K562 (cell line): ENCODE results near the gene CAMP. TPM values are rescaled to one million over a fixed set of nuclear protein-coding genes. Genes with fewer than 3 reads are reported as not detected.

Experiments
- ATAC-seq: fragments of 200-7000 bp; cut with Tn5 transposase; 3 replicates; pipeline ENCODE4 v1.9.1; 2020; ENCODE audit warnings: moderate library complexity
- BruUV-seq: library from RNA; stranded (reverse); fragments of 400-500 nt; replicated peaks from 2 replicates; lab custom pipeline; 2021; lab: Mats Ljungman, UMichigan
- CTCF ChIA-PET: fragments of 300-600 bp; formaldehyde crosslinking; extraction: SDS; loops from one replicate; lab custom pipeline; 2021; ENCODE audit warnings: low intra/inter-chr PET ratio; lab: Yijun Ruan, JAX
- POLR2A ChIA-PET: fragments of 300-600, 350-650 bp; sonication (Branson Sonifier 250); formaldehyde crosslinking; extraction: SDS; loops from one replicate; lab custom pipeline; 2021; ENCODE audit warnings: antibody characterized with exemption, inconsistent platforms; lab: Yijun Ruan, JAX
- DNase-seq, 4 experiments: peaks; one replicate each; pipeline versions ENCODE4 v3.0.0 to v3.0.0-alpha.2; 2011 to 2018; ENCODE audit warnings: low spot score in 3 of 4, mixed read lengths in 3 of 4; ENCODE audit errors: extremely low read depth in 1 of 4
- FAIRE-seq: peaks from 2 replicates; lab custom pipeline; 2011; peaks lifted over from hg19 to GRCh38; lab: Jason Lieb, UNC
- H2AFZ ChIP-seq: 2 replicates; pipeline ENCODE4 v1.6.0; 2011; ENCODE audit warnings: low read depth, low read length, control low read depth, inconsistent platforms
- H3K27ac ChIP-seq: fragments of 200-600 bp; 3 replicates; pipeline ENCODE4 v1.8.0; 2011; ENCODE audit warnings: low read depth, mild to moderate bottlenecking, control low read depth, inconsistent platforms, low read length, moderate library complexity, mixed read lengths; ENCODE audit errors: extremely low read depth
- H3K27me3 ChIP-seq, 2 experiments: fragments of 300-600 bp in 1 of 2; 2 replicates in 1 of 2; 3 replicates in 1 of 2; pipeline versions ENCODE4 v1.6.0 to v1.8.0; 2011; ENCODE audit warnings: inconsistent platforms in 2 of 2, low read length in 2 of 2, mild to moderate bottlenecking in 1 of 2, mixed read lengths in 1 of 2, moderate library complexity in 1 of 2; ENCODE audit not compliant: control insufficient read depth in 2 of 2, insufficient read depth in 2 of 2
- H3K36me3 ChIP-seq: fragments of 300-600 bp; 3 replicates; pipeline ENCODE4 v1.8.0; 2011; ENCODE audit warnings: mild to moderate bottlenecking, low read length, inconsistent platforms; ENCODE audit not compliant: control insufficient read depth, insufficient read depth
- H3K4me1 ChIP-seq, 2 experiments: fragments of 200-600 bp in 1 of 2; replicated peaks in 1 of 2; 2 replicates in 1 of 2; 3 replicates in 1 of 2; pipeline versions ENCODE4 v1.5.1 to v1.8.0; 2011; ENCODE audit warnings: inconsistent platforms in 2 of 2, low read length in 2 of 2, mild to moderate bottlenecking in 1 of 2, mixed read lengths in 1 of 2, moderate library complexity in 1 of 2; ENCODE audit not compliant: control insufficient read depth in 2 of 2, insufficient read depth in 2 of 2
- H3K4me2 ChIP-seq: 2 replicates; pipeline ENCODE4 v1.6.1; 2011; ENCODE audit warnings: low read length, control low read depth, inconsistent platforms, mixed read lengths; ENCODE audit not compliant: insufficient read depth
- H3K4me3 ChIP-seq: fragments of 200-600 bp; sonication (generic), shearing (Covaris generic); 2 replicates; pipeline ENCODE4 v1.5.1; 2016; ENCODE audit warnings: control low read depth, inconsistent platforms
- H3K79me2 ChIP-seq: fragments of 200-600 bp; 3 replicates; pipeline ENCODE4 v1.8.0; 2011; ENCODE audit warnings: low read length, inconsistent platforms; ENCODE audit not compliant: control insufficient read depth, insufficient read depth
- H3K9ac ChIP-seq, 2 experiments: 2 replicates each; pipeline versions ENCODE4 v1.6.0 to v1.6.1; 2011; ENCODE audit warnings: low read depth in 2 of 2, low read length in 2 of 2, control low read depth in 1 of 2, inconsistent platforms in 1 of 2, mild to moderate bottlenecking in 1 of 2, mixed read lengths in 1 of 2; ENCODE audit not compliant: insufficient read depth in 1 of 2
- H3K9me1 ChIP-seq: one replicate; pipeline ENCODE4 v1.6.0; 2011; ENCODE audit warnings: inconsistent platforms, mild to moderate bottlenecking, low read length, moderate library complexity; ENCODE audit not compliant: control insufficient read depth, insufficient read depth
- H3K9me3 ChIP-seq: replicated peaks from 2 replicates; pipeline ENCODE4 v1.5.1; 2011; ENCODE audit warnings: low read depth, low read length, inconsistent platforms; ENCODE audit not compliant: control insufficient read depth, insufficient read depth
- H4K20me1 ChIP-seq: replicated peaks from 2 replicates; pipeline ENCODE4 v1.6.1; 2011; ENCODE audit warnings: low read length, inconsistent platforms, mixed read lengths; ENCODE audit not compliant: control insufficient read depth, insufficient read depth
- CEBPB ChIP-seq: fragments of 450-650 bp; IDR thresholded peaks from 2 replicates; pipeline ENCODE4 v1.6.1; 2016; ENCODE audit warnings: missing genetic modification characterization, missing compliant biosample characterization
- CSDE1 ChIP-seq, 2 experiments: fragments of 450-650 bp; IDR thresholded peaks; 2 replicates each; pipeline ENCODE4 v1.6.1; 2016; ENCODE audit warnings: mild to moderate bottlenecking in 1 of 2
- GATAD2B ChIP-seq: fragments of 450-650 bp; IDR thresholded peaks from 2 replicates; pipeline ENCODE4 v1.6.1; 2017; ENCODE audit warnings: mild to moderate bottlenecking, borderline replicate concordance
- HDAC1 ChIP-seq, 2 experiments: fragments of 450-650 bp; IDR thresholded peaks; 2 replicates each; pipeline ENCODE4 v1.6.1; 2016 to 2017; ENCODE audit warnings: inconsistent platforms in 1 of 2, mild to moderate bottlenecking in 1 of 2, moderate library complexity in 1 of 2
- JUND ChIP-seq, 2 experiments: IDR thresholded peaks; 2 replicates in 1 of 2; 3 replicates in 1 of 2; pipeline ENCODE4 v1.6.1; 2011; ENCODE audit warnings: borderline replicate concordance in 2 of 2, low read depth in 2 of 2, low read length in 2 of 2, improper control_type of control experiment in 1 of 2, missing biosample characterization in 1 of 2, missing genetic modification characterization in 1 of 2, missing genetic modification reagents in 1 of 2
- MCM5 ChIP-seq: fragments of 450-650 bp; IDR thresholded peaks from 2 replicates; pipeline ENCODE4 v1.6.1; 2016; ENCODE audit warnings: low read depth
- POLR2B ChIP-seq: fragments of 450-650 bp; IDR thresholded peaks from 2 replicates; pipeline ENCODE4 v1.6.1; 2018; ENCODE audit warnings: low read depth; ENCODE audit not compliant: partially characterized antibody
- POLR3G ChIP-seq: IDR thresholded peaks from 2 replicates; pipeline ENCODE4 v1.6.1; 2011; ENCODE audit not compliant: insufficient read length, insufficient replicate concordance; ENCODE audit errors: extremely low read depth
- SMARCE1 ChIP-seq: fragments of 450-650 bp; IDR thresholded peaks from 2 replicates; pipeline ENCODE4 v1.7.1; 2016; ENCODE audit warnings: mild to moderate bottlenecking
- SNRNP70 ChIP-seq: fragments of 200-400 bp; formaldehyde crosslinking; optimal IDR thresholded peaks from 2 replicates; pipeline ENCODE3; 2017; ENCODE audit warnings: low read depth, low read length
- TRIM28 ChIP-seq: fragments of 450-650 bp; IDR thresholded peaks from 2 replicates; pipeline ENCODE4 v1.6.1; 2017
- ZNF253 ChIP-seq: fragments of 250-450 bp; sonication (Bioruptor Pico); conservative IDR thresholded peaks from 2 replicates; pipeline ENCODE4 v1.6.1; 2021; ENCODE audit warnings: mild to moderate bottlenecking
- ZNF408 ChIP-seq: fragments of 250-450 bp; sonication (Bioruptor Pico); IDR thresholded peaks from 2 replicates; pipeline ENCODE4 v1.4.0; 2020; ENCODE audit warnings: low read depth, mild to moderate bottlenecking, moderate library complexity
- ZSCAN29 ChIP-seq: fragments of 450-650 bp; IDR thresholded peaks from 2 replicates; pipeline ENCODE4 v1.6.1; 2017
- ZSCAN32 ChIP-seq: fragments of 450-650 bp; formaldehyde crosslinking; IDR thresholded peaks from 2 replicates; pipeline ENCODE4 v1.4.0; 2020; ENCODE audit warnings: mild to moderate bottlenecking, moderate library complexity
- WGBS: fragments of 100-300 bp; shearing (Covaris generic); methylation state at CpG from one replicate; pipeline ENCODE4 v1.1.6; 2016; ENCODE audit warnings: low coverage, mixed read lengths; ENCODE audit not compliant: insufficient coverage; ENCODE audit errors: missing lambda C conversion rate; 5-methylcytosine and 5-hydroxymethylcytosine counted together
- in situ Hi-C: fragments of 300-500 bp; cut with MboI; formaldehyde crosslinking; loops from 4 replicates; pipeline ENCODE4 v1.15.0; 2018; ENCODE audit warnings: inconsistent platforms, mixed read lengths
- intact Hi-C: fragments of 100-400 bp; cut with micrococcal nuclease; formaldehyde crosslinking; loops from 2 replicates; pipeline ENCODE4 v1.14.2; 2022
- polyA plus RNA-seq, 8 experiments: library from polyadenylated mRNA; depleted of rRNA in 4 of 8; stranded (reverse) in 5 of 8; unstranded in 3 of 8; fragments of >200 nt; fragmentation: Nextera tagmentation in 2 of 8; fragmentation: Illumina TruSeq in 1 of 8; extraction: Ambion mirVana in 2 of 8; extraction: Trizol in 1 of 8; gene quantifications; 2 replicates each; pipeline versions ENCODE4 v1.2.1 to v1.2.3, GENCODE V29; 2011 to 2014; ENCODE audit warnings: inconsistent platforms in 1 of 8, missing spikeins in 1 of 8
- total RNA-seq, 7 experiments: library from RNA; depleted of rRNA in 6 of 7; stranded (reverse); fragments of >200 nt in 6 of 7; fragmentation: Illumina TruSeq in 2 of 7; extraction: Trizol in 2 of 7; gene quantifications; 2 replicates each; pipeline versions ENCODE4 v1.2.1 to v1.2.3, GENCODE V29; 2011 to 2021; ENCODE audit warnings: low replicate concordance in 1 of 7
- TF ChIP-seq, protein P1 (sequence below): fragments of 250-450 bp; sonication (Bioruptor Pico); IDR thresholded peaks from 2 replicates; pipeline ENCODE4 v1.5.1; 2021; ENCODE audit warnings: mild to moderate bottlenecking
- TF ChIP-seq, protein P2 (sequence below): sonication (generic); formaldehyde crosslinking; IDR thresholded peaks from 2 replicates; pipeline ENCODE4 v1.8.0; 2023; ENCODE audit warnings: missing genetic modification reagents, mild to moderate bottlenecking, borderline replicate concordance

CAMP gene
- total and polyA plus RNA-seq, 9 of the 15 experiments (the other 6 are each of a cell fraction or from before 2014, with no cell fraction given) = 0.22 TPM; not detected in 8

DNA sequence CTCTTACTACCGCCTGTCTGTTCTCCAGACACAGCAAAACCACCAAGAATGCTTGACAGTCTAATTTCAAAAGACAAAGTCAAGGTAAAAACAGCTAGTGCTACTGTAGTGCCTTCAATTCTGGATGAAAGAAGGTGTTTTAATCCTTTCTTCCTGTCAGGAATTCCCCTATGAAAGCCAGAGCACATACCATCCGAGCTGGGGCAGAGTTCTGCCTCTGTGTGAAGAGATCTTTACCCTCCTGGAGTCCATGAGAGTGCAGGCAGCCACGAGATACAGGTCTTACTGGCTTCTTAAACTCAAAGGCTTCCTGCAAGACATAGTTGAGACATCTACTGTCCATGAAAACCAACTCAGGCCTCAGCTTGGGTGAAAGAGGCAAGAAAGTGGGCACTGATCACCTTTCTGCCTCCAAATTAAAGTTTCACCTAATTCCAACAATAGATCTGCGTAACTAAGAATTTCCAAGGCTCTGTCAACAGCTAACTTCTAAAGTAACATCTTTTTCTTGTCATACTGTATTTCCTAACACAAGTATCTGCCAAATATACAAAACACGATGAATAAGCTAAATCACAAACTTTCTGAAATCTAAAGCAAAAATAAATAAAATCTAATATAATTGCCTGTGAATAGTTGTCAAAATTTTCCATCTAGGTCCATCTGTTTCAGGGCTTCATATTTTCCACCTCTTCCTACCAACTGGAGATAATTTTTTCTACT is 42.6 kb upstream of the CAMP start:
- Histone ChIP-seq H3K27ac (no peak overlapping the region), H3K9me3 (no peaks in the 10 kb centered on the region), H3K4me2 (no peak overlapping the region), H3K36me3 (peaks cover 96% of the 10 kb centered on the region), H3K9me1 (no peaks in the 10 kb centered on the region), H4K20me1 (0 out of 2 replicates have a peak, but pooled peaks cover 5% of the 10 kb centered on the region), H2AFZ (no peak overlapping the region), H3K4me3 (no peak overlapping the region), H3K9ac (peak overlapping the region in 1 of 2 experiments; percentile 37; a peak in 1 of 4 replicates), H3K27me3 (no peaks in the 10 kb centered on the region; a peak in 1 of 5 replicates), H3K79me2 (peaks cover 51% of the 10 kb centered on the region), H3K4me1 (no peaks in the 10 kb centered on the region; a peak in 1 of 5 replicates)
- BruUV-seq = no TSS peak
- in situ Hi-C loops (no loop called here), intact Hi-C loops (no loop called here)
- ChIA-PET POLR2A (no interaction called here), CTCF (no interaction called here)
- peak; percentile 29 for FAIRE-seq
- DNase-seq = peak in 2 of 4 experiments; percentile 5 to 10
- ATAC-seq = no peak
- 62% methylated on average over 5 of the region's 5 CpGs for WGBS
- no peak for TF ChIP-seq CEBPB (tag)
- no peak for TF ChIP-seq ZSCAN29
- TF ChIP-seq ZSCAN32 (CRISPR knock-in tag) = no peak
- TF ChIP-seq, protein P1, sequence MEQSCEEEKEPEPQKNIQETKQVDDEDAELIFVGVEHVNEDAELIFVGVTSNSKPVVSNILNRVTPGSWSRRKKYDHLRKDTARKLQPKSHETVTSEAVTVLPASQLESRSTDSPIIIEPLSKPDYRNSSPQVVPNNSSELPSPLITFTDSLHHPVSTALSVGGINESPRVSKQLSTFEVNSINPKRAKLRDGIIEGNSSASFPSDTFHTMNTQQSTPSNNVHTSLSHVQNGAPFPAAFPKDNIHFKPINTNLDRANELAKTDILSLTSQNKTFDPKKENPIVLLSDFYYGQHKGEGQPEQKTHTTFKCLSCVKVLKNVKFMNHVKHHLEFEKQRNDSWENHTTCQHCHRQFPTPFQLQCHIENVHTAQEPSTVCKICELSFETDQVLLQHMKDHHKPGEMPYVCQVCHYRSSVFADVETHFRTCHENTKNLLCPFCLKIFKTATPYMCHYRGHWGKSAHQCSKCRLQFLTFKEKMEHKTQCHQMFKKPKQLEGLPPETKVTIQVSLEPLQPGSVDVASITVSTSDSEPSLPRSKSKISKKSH (CRISPR knock-in tag) = no peak
- TF ChIP-seq SNRNP70 = no peak
- TF ChIP-seq CSDE1 (IDR thresholded peaks at IDR 0.05) = no peak
- no peak for TF ChIP-seq TRIM28
- no peak for TF ChIP-seq ZNF253 (CRISPR knock-in tag)
- TF ChIP-seq HDAC1 (IDR thresholded peaks at IDR 0.05) = no peak
- TF ChIP-seq POLR3G = no peak
- TF ChIP-seq GATAD2B = no peak
- TF ChIP-seq, protein P2, sequence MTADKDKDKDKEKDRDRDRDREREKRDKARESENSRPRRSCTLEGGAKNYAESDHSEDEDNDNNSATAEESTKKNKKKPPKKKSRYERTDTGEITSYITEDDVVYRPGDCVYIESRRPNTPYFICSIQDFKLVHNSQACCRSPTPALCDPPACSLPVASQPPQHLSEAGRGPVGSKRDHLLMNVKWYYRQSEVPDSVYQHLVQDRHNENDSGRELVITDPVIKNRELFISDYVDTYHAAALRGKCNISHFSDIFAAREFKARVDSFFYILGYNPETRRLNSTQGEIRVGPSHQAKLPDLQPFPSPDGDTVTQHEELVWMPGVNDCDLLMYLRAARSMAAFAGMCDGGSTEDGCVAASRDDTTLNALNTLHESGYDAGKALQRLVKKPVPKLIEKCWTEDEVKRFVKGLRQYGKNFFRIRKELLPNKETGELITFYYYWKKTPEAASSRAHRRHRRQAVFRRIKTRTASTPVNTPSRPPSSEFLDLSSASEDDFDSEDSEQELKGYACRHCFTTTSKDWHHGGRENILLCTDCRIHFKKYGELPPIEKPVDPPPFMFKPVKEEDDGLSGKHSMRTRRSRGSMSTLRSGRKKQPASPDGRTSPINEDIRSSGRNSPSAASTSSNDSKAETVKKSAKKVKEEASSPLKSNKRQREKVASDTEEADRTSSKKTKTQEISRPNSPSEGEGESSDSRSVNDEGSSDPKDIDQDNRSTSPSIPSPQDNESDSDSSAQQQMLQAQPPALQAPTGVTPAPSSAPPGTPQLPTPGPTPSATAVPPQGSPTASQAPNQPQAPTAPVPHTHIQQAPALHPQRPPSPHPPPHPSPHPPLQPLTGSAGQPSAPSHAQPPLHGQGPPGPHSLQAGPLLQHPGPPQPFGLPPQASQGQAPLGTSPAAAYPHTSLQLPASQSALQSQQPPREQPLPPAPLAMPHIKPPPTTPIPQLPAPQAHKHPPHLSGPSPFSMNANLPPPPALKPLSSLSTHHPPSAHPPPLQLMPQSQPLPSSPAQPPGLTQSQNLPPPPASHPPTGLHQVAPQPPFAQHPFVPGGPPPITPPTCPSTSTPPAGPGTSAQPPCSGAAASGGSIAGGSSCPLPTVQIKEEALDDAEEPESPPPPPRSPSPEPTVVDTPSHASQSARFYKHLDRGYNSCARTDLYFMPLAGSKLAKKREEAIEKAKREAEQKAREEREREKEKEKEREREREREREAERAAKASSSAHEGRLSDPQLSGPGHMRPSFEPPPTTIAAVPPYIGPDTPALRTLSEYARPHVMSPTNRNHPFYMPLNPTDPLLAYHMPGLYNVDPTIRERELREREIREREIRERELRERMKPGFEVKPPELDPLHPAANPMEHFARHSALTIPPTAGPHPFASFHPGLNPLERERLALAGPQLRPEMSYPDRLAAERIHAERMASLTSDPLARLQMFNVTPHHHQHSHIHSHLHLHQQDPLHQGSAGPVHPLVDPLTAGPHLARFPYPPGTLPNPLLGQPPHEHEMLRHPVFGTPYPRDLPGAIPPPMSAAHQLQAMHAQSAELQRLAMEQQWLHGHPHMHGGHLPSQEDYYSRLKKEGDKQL = no peak
- 0 out of 2 replicates have a peak, but pooled peaks have one; percentile 44 for TF ChIP-seq ZNF408
- no peak for TF ChIP-seq JUND (IDR thresholded peaks at IDR 0.05; ENCODE audit: borderline replicate concordance, low read depth, low read length)
- no peak for TF ChIP-seq JUND (tag; IDR thresholded peaks at IDR 0.05; ENCODE audit: borderline replicate concordance, low read depth, low read length)
- TF ChIP-seq MCM5 = no peak
- no peak for TF ChIP-seq POLR2B
- no peak for TF ChIP-seq SMARCE1
